GM21360 (cell line): Measurements from ENCODE around the gene IL22RA2.

Experiments used
- ATAC-seq: cut with Tn5 transposase; IDR thresholded peaks from one replicate; pipeline ENCODE4 v1.9.1; 2021; ENCODE audit warnings: mild to moderate bottlenecking, moderate library complexity; ENCODE audit not compliant: unreplicated experiment

IL22RA2 gene

DNA sequence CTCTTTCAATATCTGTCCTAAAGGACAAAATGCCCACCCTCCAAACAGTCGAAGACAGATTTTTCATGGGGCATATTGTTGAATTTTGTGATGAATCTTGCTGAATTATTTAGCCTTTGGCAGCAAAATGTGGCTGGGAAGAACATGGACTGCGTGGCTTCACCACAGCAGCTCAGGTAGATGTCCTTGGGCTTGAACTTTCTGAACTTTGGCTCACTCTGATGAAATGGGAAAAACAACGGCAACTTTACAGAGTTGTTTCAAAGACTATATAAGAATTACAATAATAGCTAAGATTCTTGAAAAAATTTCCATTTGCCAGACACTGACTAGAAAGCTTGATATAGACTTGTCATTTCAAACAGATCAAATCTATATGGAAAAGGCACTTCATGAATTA, 75.9 kb downstream of the IL22RA2 start:
- ATAC-seq, result no peak

DNA sequence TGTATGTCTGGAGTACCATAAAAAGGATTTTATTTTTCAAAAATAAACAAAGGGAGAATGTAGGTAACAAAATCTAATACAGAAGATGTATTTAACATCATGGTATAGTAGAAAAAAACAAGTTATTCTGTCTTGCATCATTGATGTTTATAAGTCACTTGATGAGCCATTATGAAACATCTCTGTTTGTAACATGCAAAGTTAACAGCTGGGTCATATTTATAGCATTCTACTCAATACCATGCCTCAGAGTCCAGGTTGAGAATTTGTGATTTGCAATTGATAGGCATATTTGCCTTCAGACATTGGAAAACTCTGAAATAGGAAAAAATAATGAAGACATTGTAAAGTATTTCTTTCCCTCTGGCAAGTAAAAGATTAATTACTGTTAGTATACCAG, 76.4 kb downstream of the IL22RA2 start:
- no peak for ATAC-seq

DNA sequence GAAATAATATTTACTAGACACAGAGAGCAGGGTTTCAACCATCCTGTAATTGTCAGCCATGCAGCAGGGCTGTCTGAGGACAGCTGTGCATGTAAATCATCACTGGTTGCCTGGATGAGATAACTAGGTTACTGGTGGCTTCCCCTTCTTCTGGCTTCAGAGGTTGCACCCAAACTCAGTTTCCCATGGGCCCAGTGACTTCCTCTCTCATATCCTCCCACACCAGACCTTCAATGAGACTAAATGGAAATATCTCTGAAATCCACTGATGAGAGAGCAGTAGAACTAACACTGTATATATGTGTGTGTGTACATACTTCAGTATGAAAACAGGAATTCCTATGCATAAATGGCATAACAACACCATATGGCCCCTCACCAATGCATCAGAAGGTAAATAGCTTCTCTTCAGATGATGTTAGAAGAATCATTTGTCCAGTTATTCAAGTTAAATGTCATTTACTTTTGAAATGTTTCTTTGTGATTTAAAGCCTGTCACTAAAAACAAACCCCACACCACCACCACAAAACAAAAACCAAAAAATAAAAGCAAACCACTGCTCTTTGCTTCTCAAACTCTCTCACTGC, 77.7 kb downstream of the IL22RA2 start:
- peak; percentile 64 for ATAC-seq

DNA sequence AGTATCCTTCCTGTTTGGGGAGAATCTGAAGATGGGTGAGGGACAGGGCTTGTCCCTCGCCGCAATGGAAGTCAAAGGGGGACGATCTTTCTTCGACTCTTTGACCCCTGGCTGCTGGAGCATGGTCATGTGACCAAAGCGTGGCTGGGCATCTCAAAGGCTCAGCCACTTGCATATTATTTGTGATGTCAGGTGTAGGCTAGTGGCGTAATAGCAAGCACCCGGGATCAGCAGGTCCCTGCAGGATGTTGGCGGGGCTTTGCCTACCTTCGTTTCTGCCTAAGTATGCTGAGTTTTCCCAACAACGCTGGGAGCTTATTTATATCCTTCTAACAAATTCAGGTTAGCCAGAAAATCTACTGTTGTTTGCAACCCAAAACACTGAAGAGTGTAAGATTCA, 78.4 kb downstream of the IL22RA2 start:
- no peak for ATAC-seq

DNA sequence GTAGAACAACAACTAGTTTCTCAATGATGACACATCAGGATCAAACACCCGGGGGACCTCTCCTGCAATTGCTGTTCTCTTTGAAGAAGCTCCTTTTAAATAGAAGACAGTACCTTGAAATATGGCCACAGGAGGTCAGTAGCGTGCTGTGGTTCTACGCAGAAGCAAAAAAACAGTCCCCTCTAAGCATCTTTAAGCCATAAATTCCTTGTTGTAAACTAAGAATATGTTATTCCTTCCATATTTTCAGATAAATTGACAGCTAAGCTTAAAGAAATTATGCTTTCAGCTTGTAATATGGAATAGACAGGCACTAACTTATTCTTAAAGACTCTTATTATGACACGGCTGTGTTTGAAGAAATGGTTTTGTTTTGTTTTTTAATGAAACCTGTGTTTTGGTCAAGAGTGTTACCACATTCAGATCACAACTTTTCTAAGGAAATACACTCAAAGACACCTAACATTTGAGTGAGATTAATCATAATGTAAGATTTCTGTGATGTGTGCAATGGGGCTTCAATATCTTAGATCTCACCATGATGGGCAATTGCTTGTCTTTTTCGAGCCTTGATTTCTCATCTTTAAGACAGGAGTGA, 78.9 kb downstream of the IL22RA2 start:
- no peak for ATAC-seq
